ENCODE results near the gene ARHGAP18. TPM values are rescaled to one million over a fixed set of nuclear protein-coding genes. Genes with fewer than 3 reads are reported as not detected.

The ARHGAP18 gene
- total RNA-seq, 1 experiment from 2014 or later = 64.5 TPM

- CTCF ChIA-PET = interaction anchor here (0.6 to 1.9 kb wide), 9 partner anchors 10 to 96 kb away, joined by 3 to 12 read pairs (median 4); partner anchors contain the start of gene ARHGAP18
- Mint-ChIP-seq H3K4me3 (ENCODE audit: low read depth, unreplicated experiment) (peak overlapping the region; percentile 42), H3K36me3 (ENCODE audit: insufficient read depth, unreplicated experiment) (peaks cover 77% of the 10 kb centered on the region), H3K27me3 (ENCODE audit: unreplicated experiment) (no peaks in the 10 kb centered on the region), H3K4me1 (ENCODE audit: low read depth, unreplicated experiment) (peaks cover 86% of the 10 kb centered on the region), H3K27ac (ENCODE audit: unreplicated experiment) (peak overlapping the region; percentile 76), H3K9me3 (ENCODE audit: low read depth, unreplicated experiment) (peaks cover 3% of the 10 kb centered on the region)
- peak; percentile 79 for DNase-seq
- intact Hi-C loops (cut with micrococcal nuclease; ENCODE audit: unreplicated experiment) = no loop called here
- TSS peak; percentile 86 for BruUV-seq (replicated peaks)
- TF ChIP-seq CTCF (IDR thresholded peaks at IDR 0.05; ENCODE audit: unreplicated experiment) = no peak
These were observed 26.2 kb downstream of the ARHGAP18 start for GRCh38 chr6:129683601-129684322.

GRCh38 chr6:129681913-129682205 lies 28.1 kb downstream of the ARHGAP18 start:
- TF ChIP-seq CTCF (IDR thresholded peaks at IDR 0.05; ENCODE audit: unreplicated experiment) = no peak
- peaks cover 77% of the 10 kb centered on the region for H3K36me3 Mint-ChIP-seq (ENCODE audit: insufficient read depth, unreplicated experiment)
- no peaks in the 10 kb centered on the region for H3K27me3 Mint-ChIP-seq (ENCODE audit: unreplicated experiment)
- H3K9me3 Mint-ChIP-seq (ENCODE audit: low read depth, unreplicated experiment) = peaks cover 3% of the 10 kb centered on the region
- peak overlapping the region; percentile 76 for H3K27ac Mint-ChIP-seq (ENCODE audit: unreplicated experiment)
- DNase-seq = no peak
- intact Hi-C loops (cut with micrococcal nuclease; ENCODE audit: unreplicated experiment) = no loop called here
- H3K4me1 Mint-ChIP-seq (ENCODE audit: low read depth, unreplicated experiment) = peaks cover 83% of the 10 kb centered on the region
- CTCF ChIA-PET = interaction anchor here (1.0 to 1.4 kb wide), 2 partner anchors 10 to 37 kb away, joined by 3 to 5 read pairs; no protein-coding TSS in a partner anchor
- BruUV-seq (replicated peaks) = no TSS peak
- no peak overlapping the region for H3K4me3 Mint-ChIP-seq (ENCODE audit: low read depth, unreplicated experiment)

- Mint-ChIP-seq H3K36me3 (ENCODE audit: insufficient read depth, unreplicated experiment) (peaks cover 75% of the 10 kb centered on the region), H3K9me3 (ENCODE audit: low read depth, unreplicated experiment) (peaks cover 3% of the 10 kb centered on the region), H3K4me3 (ENCODE audit: low read depth, unreplicated experiment) (no peak overlapping the region), H3K27me3 (ENCODE audit: unreplicated experiment) (no peaks in the 10 kb centered on the region), H3K4me1 (ENCODE audit: low read depth, unreplicated experiment) (peaks cover 85% of the 10 kb centered on the region), H3K27ac (ENCODE audit: unreplicated experiment) (peak overlapping the region; percentile 76)
- BruUV-seq (replicated peaks) = no TSS peak
- DNase-seq = no peak
- TF ChIP-seq CTCF (IDR thresholded peaks at IDR 0.05; ENCODE audit: unreplicated experiment) = no peak
- CTCF ChIA-PET = no interaction called here
- intact Hi-C loops (cut with micrococcal nuclease; ENCODE audit: unreplicated experiment) = no loop called here
These were observed 29.3 kb downstream of the ARHGAP18 start for GRCh38 chr6:129680633-129681032.

- H3K27me3 Mint-ChIP-seq (ENCODE audit: unreplicated experiment) = no peaks in the 10 kb centered on the region
- H3K9me3 Mint-ChIP-seq (ENCODE audit: low read depth, unreplicated experiment) = peaks cover 3% of the 10 kb centered on the region
- H3K4me3 Mint-ChIP-seq (ENCODE audit: low read depth, unreplicated experiment) = no peak overlapping the region
- DNase-seq = no peak
- CTCF ChIA-PET = no interaction called here
- intact Hi-C loops (cut with micrococcal nuclease; ENCODE audit: unreplicated experiment) = no loop called here
- peaks cover 80% of the 10 kb centered on the region for H3K4me1 Mint-ChIP-seq (ENCODE audit: low read depth, unreplicated experiment)
- BruUV-seq (replicated peaks) = no TSS peak
- TF ChIP-seq CTCF (IDR thresholded peaks at IDR 0.05; ENCODE audit: unreplicated experiment) = no peak
- peak overlapping the region; percentile 76 for H3K27ac Mint-ChIP-seq (ENCODE audit: unreplicated experiment)
- peaks cover 78% of the 10 kb centered on the region for H3K36me3 Mint-ChIP-seq (ENCODE audit: insufficient read depth, unreplicated experiment)
These were observed 30.2 kb downstream of the ARHGAP18 start for GRCh38 chr6:129679758-129680157.
